ENCODE measurements around the gene CRKL.
"Not testable (repeated sequence)": the region's sequence is repeated elsewhere in the genome, so short reads cannot be mapped to it uniquely, and the experiment has no call there.

The CRKL gene

DNA sequence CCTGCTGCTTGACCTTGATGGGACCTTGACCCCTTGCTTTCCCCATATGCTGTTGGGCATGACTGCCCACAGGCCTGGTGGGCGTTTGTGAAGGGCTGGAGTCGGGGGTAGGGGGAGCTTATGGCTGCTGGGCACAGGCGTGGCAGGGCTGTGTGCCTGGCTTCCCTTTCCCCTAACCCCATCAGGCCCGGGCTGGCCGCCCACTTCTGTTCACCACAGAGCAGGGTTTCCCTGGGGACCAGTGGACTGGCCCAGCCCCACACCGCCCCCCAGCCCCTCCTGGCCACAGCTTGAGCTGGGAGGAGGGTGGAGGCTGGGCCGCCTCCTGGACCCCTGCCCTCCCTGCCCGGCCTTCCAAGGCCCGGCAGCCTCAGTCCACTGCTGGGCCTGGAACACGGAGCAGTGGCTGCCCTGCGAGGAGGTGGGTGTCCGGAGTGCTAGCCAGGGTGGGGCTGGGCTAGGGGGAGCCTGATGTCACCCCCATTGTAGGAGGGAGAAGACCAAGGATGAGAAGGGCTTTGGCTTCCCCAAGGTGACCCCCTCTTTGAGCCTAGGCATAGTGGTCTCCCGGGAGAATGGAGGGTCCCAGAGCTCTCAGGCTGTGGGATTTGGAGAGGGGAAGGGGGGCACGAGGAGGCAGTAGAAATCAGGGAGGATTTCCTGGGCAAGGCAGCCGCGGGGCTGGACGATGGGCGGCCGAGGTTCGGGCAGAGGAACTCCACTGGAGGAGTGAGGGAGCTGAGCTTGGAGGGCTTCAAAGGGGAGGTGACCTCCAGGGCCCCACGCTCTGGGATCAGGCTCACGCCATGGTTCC, 49.9 kb downstream of the CRKL start, which contains the start of gene AIFM3:
Gene AIFM3, plus strand, starts transcription at position 373 of the 814 bp plus-strand sequence. CDS start 690 bp downstream, outside the sequence.
- DNase-seq (ENCODE audit: low read depth), result no peak

DNA sequence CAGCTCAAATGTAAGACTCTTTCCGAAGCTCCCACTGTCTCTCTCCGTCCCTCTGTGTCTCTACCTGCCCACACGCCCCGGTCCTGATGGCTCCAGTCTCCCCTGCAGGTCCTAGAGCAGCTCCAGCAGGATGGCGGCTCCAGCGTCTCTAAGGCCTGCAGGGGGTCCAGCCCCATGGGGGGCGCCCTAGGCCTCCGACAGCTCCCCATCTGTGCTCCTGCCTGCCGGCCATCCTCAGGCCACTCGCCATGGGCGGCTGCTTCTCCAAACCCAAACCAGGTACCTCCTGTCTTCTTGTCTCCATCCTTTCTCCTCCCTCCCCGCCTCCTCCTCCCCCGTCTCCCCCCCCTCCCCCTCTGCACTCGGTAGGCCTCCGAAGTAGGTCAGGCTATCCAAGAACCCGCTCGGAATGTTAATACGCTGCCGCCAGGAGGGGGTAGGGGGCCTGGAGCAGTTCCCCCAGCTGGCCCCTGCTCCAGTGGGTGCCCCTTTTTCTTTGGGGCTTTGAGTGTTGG, 50.5 kb downstream of the CRKL start:
- DNase-seq (ENCODE audit: low read depth), result no peak

DNA sequence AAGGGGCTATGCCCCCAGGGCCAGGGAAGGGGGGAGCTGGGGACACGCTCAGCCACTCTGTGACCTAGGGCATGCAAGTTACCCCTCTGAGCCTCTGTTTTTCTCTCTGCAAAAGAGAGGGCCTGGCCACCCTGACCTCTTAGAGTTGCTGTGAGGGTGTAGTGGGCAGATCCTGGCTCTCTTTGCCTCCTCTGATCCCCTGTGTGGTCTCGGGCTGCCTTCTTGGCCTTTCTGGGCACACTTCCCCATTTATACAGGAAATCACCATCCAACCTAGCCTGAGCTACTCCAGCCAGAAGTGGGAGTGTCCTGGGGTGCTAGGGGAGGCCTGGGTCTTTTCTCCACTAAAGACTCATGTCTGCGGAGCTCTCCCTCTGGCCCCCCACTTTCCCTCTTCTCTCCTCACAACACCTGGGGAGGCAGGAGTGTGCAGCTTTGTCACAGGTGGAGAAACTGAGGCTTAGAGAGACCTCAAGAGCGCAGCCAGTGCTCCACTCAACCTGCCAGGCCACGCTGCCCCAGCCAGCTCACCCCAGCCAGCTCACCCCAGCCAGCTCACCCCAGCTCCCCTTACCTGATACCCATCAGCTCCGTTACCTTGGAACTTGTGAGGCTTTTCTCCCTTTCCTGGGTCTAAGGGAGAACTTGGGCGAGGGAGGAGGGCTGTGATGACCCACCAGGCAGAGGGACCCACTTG, 51.2 kb downstream of the CRKL start:
- no peak for DNase-seq (ENCODE audit: low read depth)

DNA sequence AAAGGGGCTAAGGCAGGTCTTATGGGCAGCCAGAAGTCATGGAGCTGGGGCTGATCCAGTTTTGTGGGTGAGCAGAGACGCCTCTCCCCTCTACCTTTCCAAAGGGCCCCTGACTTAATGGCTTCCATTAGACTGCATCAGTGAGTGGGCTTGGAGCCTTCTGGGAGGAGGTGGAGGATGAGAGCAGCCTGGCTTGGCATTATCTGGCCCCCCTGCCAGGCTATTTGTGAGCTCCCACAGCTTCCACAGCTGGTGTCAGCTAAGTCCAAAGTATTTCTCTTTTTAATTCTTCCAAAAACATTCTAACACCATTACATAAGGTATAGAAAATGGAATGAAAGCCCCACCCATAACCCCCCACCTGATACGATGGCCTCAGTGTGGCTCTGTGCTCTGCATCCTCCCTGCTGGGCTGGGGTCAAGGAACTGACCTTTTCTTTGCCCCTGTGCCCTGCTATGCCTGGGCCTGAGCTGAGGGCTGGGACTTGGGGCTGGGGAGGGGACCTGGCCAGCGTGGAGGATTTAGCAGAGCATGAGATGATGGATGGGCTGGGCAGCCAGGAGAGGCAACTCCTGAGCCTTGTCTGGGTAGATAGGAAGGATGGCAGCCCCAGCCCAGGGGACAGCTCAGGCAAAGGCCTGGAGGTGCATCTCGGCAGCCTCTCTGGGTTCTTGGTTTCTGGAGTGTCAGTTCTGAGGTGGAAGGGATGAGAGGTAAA, 53.9 kb downstream of the CRKL start:
- DNase-seq (ENCODE audit: low read depth), result no peak

DNA sequence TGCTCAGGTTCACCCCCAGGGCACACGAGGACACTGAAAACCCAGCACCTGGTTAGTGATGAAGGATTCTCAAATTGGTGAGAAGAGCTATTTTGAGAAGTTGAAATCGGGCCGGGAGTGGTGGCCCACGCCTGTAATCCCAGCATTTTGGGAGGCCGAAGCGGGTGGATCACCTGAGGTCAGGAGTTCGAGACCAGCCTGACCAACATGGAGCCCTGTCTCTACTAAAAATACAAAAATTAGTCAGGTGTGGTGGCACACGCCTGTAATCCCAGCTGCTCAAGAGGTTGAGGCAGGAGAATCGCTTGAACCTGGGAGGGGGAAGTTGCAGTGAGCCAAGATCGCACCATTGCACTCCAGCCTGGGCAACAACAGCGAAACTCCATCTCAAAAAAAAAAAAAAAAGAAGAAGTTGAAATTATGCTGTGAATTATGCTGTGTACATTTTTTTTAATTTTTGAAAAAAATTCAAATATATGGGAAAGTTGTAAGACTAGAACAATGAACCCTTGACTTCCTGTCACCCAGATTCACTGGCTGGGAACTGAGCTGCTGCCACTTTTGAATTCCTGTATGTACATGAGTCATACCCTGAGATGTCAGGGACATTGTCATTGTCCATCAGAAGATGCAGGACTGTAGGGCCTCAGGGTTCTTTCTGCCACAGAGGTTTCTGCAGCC, 54.9 kb downstream of the CRKL start:
- not testable (repeated sequence) for DNase-seq (ENCODE audit: low read depth)

DNA sequence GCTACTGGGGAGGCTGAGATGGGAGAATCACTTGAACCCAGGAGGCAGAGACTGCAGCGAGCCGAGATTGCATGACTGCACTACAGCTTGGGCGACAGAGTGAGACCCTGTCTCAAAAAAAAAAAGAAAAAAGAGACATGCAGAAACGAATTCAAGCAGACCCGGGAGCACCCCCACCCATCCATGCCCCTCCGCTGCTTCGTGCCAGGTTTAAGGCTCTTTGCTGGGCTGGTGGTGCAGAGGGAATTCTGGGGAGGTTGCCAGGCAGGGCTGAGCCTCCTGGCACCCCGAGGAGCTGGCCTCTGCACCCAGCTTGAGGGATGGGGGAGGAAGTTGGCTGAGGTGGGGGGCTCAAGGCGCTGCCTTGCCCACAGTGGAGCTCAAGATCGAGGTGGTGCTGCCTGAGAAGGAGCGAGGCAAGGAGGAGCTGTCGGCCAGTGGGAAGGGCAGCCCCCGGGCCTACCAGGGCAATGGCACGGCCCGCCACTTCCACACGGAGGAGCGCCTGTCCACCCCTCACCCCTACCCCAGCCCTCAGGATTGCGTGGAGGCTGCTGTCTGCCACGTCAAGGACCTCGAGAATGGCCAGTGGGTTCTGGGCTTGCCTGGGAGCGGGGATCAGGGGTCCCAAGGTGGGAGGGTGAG, 55.8 kb downstream of the CRKL start:
- DNase-seq (ENCODE audit: low read depth), result no peak

DNA sequence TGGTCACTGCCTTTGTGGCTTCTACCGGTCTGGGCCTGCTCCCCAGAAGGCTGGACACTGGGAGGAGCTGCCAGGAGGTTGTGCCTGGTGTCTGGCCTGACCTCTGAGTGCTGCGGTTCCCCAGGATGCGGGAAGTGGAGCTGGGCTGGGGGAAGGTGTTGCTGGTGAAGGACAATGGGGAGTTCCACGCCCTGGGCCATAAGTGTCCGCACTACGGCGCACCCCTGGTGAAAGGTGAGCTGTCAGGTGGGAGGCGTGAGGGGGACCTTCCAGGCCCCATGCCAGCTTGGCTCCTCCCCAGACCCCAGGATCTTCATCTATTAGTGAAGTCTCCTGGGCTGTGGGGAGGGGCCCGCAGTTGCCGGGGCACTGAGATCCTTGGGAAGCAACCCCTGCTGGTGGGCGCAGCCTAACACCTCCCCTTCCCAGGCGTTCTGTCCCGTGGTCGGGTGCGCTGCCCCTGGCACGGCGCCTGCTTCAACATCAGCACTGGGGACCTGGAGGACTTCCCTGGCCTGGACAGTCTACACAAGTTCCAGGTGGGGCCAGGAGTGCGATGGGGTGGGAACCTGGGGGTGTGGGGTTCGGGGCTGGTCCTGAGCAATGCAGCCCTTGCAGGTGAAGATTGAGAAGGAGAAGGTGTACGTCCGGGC, 56.6 kb downstream of the CRKL start:
- DNase-seq (ENCODE audit: low read depth), result no peak

DNA sequence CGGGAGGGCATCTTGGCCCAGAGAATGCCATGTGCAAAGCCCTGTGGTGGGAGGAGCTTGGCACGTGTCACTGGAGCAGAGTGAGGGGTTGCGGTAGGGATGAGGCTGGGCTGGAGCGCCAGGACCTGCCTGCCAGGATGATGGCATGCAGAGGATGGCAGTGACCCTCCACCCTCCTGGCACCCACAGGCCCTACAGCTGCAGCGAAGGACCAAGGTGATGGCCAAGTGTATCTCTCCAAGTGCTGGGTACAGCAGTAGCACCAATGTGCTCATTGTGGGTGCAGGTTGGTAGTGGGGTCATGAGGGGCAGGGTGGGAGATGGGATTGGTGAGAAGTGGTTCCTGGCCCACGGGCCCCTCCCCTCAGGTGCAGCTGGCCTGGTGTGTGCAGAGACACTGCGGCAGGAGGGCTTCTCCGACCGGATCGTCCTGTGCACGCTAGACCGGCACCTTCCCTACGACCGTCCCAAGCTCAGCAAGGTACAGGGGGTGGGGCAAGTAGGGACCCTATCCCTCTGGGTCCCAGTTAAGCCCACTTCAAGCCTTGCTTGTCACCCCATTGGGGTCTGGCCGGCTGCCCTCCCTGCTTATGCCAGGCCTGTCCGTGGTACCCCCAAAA, 57.2 kb downstream of the CRKL start:
- no peak for DNase-seq (ENCODE audit: low read depth)

DNA sequence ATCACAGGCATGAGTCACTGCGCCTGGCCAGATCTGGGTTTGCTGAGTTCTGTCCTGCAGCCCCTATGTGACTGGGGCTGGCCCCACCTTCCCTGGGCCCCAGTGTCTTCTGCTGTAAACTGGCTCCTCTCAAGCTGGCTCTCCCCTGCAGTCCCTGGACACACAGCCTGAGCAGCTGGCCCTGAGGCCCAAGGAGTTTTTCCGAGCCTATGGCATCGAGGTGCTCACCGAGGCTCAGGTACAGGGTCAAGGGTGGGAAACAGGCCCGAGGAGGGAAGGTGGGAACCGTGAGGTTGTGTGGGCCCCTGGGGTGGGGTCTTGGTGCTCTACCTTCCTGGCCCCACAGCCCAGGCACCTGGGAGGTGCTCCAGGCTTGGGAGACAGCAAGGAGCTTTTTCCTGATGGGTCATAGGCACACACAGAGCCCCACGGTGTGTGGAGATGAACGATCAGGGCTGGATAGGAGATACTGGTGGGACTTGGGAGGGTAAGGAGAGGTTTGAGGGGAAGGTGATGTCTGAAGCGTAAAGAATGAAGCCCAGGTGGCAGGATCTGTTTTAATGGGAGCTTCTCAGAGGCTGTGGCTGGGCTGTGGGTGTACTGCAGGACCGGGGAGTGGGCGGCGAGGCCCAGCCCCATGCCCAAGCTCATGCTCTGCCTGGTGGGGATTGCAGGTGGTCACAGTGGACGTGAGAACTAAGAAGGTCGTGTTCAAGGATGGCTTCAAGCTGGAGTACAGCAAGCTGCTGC, 58.5 kb downstream of the CRKL start:
- DNase-seq (ENCODE audit: low read depth), result no peak

DNA sequence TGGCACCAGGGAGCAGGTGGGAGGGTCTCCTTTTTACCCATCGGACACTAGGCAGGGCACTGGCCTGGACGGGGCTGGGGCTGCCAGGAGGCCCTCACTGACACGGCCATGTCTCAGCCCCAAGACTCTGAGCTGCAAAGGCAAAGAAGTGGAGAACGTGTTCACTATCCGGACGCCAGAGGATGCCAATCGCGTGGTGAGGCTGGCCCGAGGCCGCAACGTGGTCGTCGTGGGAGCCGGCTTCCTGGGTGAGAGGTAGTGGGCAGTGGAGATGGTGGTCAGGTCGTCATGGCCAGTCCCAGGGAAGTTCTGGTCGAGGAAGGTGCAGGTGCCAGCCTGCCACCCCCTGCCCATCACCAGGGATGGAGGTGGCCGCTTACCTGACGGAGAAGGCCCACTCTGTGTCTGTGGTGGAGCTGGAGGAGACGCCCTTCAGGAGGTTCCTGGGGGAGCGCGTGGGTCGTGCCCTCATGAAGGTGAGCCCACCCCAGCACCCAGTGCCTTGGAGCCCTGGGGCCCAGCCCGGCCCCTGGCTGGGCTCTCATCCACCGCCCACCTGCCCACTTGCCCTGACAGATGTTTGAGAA, 59.2 kb downstream of the CRKL start:
- no peak for DNase-seq (ENCODE audit: low read depth)

DNA sequence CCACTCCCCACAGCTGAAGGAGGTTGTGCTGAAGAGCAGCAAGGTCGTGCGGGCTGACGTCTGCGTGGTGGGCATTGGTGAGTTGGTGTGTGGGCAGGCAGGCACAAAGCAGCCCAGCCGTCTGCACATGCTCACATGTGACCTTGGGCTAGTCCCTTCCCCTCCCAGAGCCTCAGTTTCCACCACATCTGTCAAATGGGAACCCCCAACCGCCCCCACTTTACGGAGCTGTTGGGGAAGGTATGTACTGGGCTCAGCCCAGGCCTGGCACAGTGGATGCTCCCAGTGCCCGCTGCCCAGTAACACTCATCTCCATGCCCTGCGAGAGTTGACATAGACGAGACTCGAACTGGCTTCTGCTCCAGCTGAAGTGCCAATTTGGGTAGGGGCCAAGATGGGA, 59.8 kb downstream of the CRKL start:
- no peak for DNase-seq (ENCODE audit: low read depth)

DNA sequence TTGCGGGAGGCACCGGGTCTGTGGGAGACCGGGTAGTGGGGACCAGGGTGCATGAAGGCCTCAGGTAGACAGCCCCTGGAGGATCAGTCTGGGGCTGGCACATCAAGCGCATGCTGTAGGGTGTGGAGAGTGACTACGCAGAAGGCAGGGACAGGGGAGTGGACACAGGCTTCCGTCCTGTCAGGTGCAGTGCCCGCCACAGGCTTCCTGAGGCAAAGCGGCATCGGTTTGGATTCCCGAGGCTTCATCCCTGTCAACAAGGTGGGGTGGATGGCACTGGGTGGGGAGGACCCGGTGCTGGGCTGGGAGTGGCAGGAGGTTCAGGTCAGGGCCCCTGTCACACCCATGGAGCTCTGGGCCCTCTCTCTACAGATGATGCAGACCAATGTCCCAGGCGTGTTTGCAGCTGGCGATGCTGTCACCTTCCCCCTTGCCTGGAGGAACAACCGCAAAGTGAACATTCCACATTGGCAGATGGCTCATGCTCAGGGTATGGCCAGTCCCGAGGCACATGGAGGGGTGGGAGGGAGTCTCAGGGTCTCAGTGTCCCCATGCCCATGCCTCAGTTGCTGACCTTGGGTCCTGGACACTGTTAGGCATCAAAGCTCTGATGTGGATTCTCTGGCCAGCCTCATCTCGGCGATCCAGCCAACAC, 60.4 kb downstream of the CRKL start:
- no peak for DNase-seq (ENCODE audit: low read depth)

DNA sequence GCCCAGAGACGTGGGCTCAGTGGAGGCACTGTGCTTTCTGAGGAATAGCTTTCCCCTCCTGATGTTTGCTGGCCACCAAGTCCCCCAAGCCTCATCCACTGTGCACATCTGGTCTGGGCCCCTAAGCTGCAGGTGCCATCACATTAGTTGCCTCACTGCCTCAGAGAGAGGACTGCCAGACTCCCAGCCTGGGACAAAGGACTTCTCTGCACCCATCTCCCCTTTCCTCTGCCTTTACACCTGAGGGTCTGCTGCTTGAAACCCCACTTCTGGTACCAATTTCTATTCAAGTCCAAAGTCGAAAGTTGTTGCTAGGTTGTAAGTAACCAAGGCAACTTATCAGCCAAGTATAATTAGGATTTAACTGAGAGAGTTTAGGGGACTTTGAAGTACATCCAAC, 61.2 kb downstream of the CRKL start:
- DNase-seq (ENCODE audit: low read depth), result no peak

DNA sequence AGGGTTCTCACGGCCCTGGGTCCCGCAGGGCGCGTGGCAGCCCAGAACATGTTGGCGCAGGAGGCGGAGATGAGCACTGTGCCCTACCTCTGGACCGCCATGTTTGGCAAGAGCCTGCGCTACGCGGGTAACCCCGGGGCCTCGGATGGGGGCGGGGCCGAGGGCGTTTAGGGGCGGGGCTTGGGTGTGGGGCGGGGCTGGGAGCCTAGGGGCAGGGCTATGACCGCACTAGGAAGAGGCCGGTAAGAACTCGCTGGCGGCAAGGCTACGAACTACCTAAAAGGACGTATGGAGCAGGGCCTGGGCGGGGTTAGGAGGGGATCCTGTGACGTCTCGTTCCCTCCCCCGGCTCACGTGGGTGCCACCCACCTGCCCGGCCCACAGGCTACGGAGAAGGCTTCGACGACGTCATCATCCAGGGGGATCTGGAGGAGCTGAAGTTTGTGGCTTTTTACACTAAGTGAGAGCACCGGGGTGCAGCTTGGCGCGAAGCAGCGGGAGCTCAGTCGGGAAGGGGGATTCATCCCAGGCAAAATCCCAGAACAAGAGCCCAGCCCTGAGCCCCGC, 62.1 kb downstream of the CRKL start:
- DNase-seq (ENCODE audit: low read depth), result no peak

DNA sequence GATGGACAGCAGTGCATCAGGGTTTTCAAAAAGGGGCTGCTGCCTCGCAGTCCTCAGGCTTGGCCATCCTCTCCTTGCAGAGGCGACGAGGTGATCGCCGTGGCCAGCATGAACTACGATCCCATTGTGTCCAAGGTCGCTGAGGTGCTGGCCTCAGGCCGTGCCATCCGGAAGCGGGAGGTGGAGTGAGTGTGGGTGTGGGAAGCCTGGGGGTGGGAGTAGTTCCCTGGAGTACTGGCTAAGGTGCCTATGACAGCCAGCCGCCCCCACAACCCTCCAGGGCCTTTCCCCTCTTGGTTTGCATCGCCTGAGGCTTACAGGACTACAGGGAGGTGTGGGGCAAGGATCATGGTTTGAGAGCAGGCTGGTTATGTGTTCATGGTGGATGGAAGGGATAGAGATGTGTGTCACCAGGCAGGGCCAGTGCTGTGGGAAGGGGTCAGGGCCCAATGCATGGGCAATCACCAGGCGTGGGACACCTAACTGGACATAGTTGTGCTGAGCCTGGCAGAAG, 62.8 kb downstream of the CRKL start:
- no peak for DNase-seq (ENCODE audit: low read depth)

DNA sequence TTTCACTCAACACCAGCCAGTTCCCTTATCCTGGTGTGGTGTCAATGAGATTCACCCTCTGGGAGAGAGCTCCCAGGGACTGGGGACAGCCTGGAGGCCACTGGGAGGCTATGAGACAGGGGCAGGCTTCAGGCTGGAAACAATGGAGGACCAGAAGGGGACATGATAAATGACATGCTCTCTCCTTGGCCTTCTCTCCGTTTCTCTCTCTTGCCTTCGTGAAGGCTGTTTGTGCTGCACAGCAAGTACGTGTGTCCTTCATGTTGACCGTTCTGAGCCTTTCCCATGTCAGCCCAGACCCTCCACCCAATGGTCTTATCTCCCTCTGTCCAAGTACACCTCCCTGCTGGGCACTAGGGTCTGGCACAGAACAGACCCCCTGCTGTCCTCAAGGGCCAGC, 63.3 kb downstream of the CRKL start:
- DNase-seq (ENCODE audit: low read depth), result no peak

DNA sequence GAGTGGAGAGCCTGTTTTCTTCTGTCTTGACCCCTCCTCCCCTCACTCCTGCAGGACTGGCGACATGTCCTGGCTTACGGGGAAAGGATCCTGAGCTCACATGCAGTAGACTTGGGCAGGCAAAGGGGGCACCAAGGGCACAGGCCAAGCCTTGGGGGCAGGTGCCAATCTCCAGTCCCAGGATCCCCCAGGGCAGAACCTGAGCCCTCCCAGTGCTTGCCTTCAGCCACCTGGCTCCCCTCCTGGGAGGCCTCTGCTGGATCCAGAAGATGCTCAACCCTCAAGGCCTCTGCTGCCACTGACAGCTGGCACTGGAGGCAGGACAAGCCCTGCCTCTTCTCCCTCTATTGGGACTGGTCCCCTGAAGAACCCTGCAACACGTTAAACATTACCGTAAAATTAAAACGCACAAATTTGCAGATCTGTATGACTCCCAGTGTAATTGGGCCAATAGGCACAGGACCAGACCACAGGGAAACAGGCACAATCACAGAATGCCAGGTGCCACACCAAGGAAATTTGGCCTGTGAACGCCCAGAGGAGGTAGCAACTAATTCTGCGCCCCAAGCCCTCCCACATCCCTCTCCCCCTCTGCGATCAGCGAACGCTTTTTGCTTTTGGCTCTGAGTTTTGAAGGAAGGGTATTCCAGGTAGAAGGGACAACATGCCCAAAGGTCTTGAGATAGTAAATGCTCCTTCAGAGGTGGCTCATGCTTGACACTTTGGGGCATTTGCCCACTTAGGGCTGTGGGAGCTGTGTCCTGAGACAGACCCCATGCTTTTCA, 63.9 kb downstream of the CRKL start:
- DNase-seq (ENCODE audit: low read depth), result no peak

Data from GM04504 (cell line).